HCT116 (cell line): Measurements from ENCODE around the gene TRDN. TPM values are rescaled to one million over a fixed set of nuclear protein-coding genes. Genes with fewer than 3 reads are reported as not detected.

Source experiments
- ATAC-seq: fragments of 200-7000 bp; cut with Tn5 transposase; 2 replicates; pipeline ENCODE4 v1.9.1; 2020; ENCODE audit warnings: mild to moderate bottlenecking, moderate library complexity
- BruUV-seq: library from RNA; stranded (reverse); fragments of 400-500 nt; replicated peaks from 2 replicates; lab custom pipeline; 2021; lab: Mats Ljungman, UMichigan
- CTCF ChIA-PET: fragments of 300-600 bp; sonication (Branson Sonifier 250); formaldehyde crosslinking; loops from one replicate; lab custom pipeline; 2021; ENCODE audit warnings: antibody characterized with exemption; lab: Charles Lee
- POLR2A ChIA-PET: fragments of 300-600, 350-600 bp; sonication (Branson Sonifier 250); formaldehyde crosslinking; loops from one replicate; lab custom pipeline; 2021; ENCODE audit warnings: antibody characterized with exemption; lab: Charles Lee
- RAD21 ChIA-PET, 2 experiments: fragments of 300-600 bp; sonication (Branson Sonifier 250); formaldehyde crosslinking; loops; one replicate each; lab custom pipeline; 2023; ENCODE audit warnings: low total read pairs in 2 of 2; ENCODE audit not compliant: uncharacterized antibody in 2 of 2, unreplicated experiment in 2 of 2, low non-redundant PET in 1 of 2; lab: Charles Lee
- DNase-seq: peaks from one replicate; pipeline ENCODE4 v3.0.0-alpha.2; 2010; ENCODE audit warnings: low read depth, low spot score
- H2AFZ ChIP-seq: fragments of 200-600 bp; shearing (Covaris generic), sonication (generic); 2 replicates; pipeline ENCODE4 v1.6.1; 2017; ENCODE audit warnings: low read depth, mixed run types, mixed read lengths, antibody characterized with exemption, low read length; ENCODE audit not compliant: poor library complexity, severe bottlenecking
- H3K27ac ChIP-seq: 2 replicates; pipeline ENCODE4 v1.5.1; 2012; ENCODE audit warnings: low read depth, low read length
- H3K27me3 ChIP-seq: fragments of 200-600 bp; sonication (generic); 2 replicates; pipeline ENCODE4 v1.6.1; 2016; ENCODE audit warnings: mixed run types, low read length, mixed read lengths; ENCODE audit not compliant: insufficient read depth
- H3K36me3 ChIP-seq, 2 experiments: fragments of 200-500 bp in 1 of 2; fragments of 200-600 bp in 1 of 2; sonication (Bioruptor generic) in 1 of 2; sonication (generic) in 1 of 2; 2 replicates each; pipeline versions ENCODE4 v1.5.1 to v1.6.1; 2014 to 2016; ENCODE audit warnings: low read length in 2 of 2, inconsistent platforms in 1 of 2, mixed read lengths in 1 of 2, mixed run types in 1 of 2; ENCODE audit not compliant: insufficient read depth in 2 of 2, control insufficient read depth in 1 of 2
- H3K4me1 ChIP-seq, 2 experiments: fragments of 200-600 bp in 1 of 2; sonication (generic) in 1 of 2; 2 replicates each; pipeline versions ENCODE4 v1.5.1 to v1.6.1; 2012 to 2017; ENCODE audit warnings: low read length in 2 of 2, inconsistent platforms in 1 of 2, mild to moderate bottlenecking in 1 of 2, mixed read lengths in 1 of 2, mixed run types in 1 of 2, moderate library complexity in 1 of 2; ENCODE audit not compliant: insufficient read depth in 2 of 2, control insufficient read depth in 1 of 2
- H3K4me2 ChIP-seq: fragments of 200-600 bp; sonication (generic); 2 replicates; pipeline ENCODE4 v1.6.1; 2017; ENCODE audit warnings: mixed run types, low read length, mixed read lengths
- H3K4me3 ChIP-seq, 2 experiments: fragments of 200-600 bp in 1 of 2; sonication (generic) in 1 of 2; replicated peaks in 1 of 2; 2 replicates each; pipeline ENCODE4 v1.5.1; 2011 to 2016; ENCODE audit warnings: low read length in 2 of 2, control low read depth in 1 of 2, low read depth in 1 of 2, mild to moderate bottlenecking in 1 of 2, mixed read lengths in 1 of 2, mixed run types in 1 of 2
- H3K79me2 ChIP-seq: fragments of 200-600 bp; sonication (generic); 2 replicates; pipeline ENCODE4 v1.6.1; 2017; ENCODE audit warnings: mild to moderate bottlenecking, mixed run types, low read length, moderate library complexity, mixed read lengths; ENCODE audit not compliant: insufficient read depth
- H3K9ac ChIP-seq: fragments of 200-600 bp; sonication (generic); 2 replicates; pipeline ENCODE4 v1.6.1; 2016; ENCODE audit warnings: low read length, mixed read lengths
- H3K9me2 ChIP-seq: fragments of 200-600 bp; sonication (generic), shearing (Covaris generic); 2 replicates; pipeline ENCODE4 v1.6.1; 2017; ENCODE audit warnings: mixed run types, mild to moderate bottlenecking, moderate library complexity; ENCODE audit not compliant: insufficient read depth
- H3K9me3 ChIP-seq, 2 experiments: fragments of 200-500 bp in 1 of 2; fragments of 200-600 bp in 1 of 2; sonication (Bioruptor generic) in 1 of 2; sonication (generic) in 1 of 2; 2 replicates each; pipeline ENCODE4 v1.6.1; 2014 to 2017; ENCODE audit warnings: low read length in 2 of 2, mixed read lengths in 2 of 2, inconsistent platforms in 1 of 2, low read depth in 1 of 2, mild to moderate bottlenecking in 1 of 2, mixed run types in 1 of 2, moderate library complexity in 1 of 2; ENCODE audit not compliant: control insufficient read depth in 1 of 2, insufficient read depth in 1 of 2
- H4K20me1 ChIP-seq: fragments of 200-600 bp; sonication (generic), shearing (Covaris generic); 2 replicates; pipeline ENCODE4 v1.6.1; 2017; ENCODE audit warnings: mixed run types, mild to moderate bottlenecking, moderate library complexity; ENCODE audit not compliant: insufficient read depth
- ATF3 ChIP-seq: IDR thresholded peaks from 2 replicates; pipeline ENCODE4 v1.6.1; 2012
- CBX3 ChIP-seq: IDR thresholded peaks from 2 replicates; pipeline ENCODE4 v1.6.1; 2012; ENCODE audit warnings: low read depth
- EGR1 ChIP-seq: IDR thresholded peaks from 2 replicates; pipeline ENCODE4 v1.6.1; 2012; ENCODE audit warnings: low read depth
- ELF1 ChIP-seq: IDR thresholded peaks from 2 replicates; pipeline ENCODE4 v1.6.1; 2012; ENCODE audit warnings: low read depth, borderline replicate concordance
- EZH2 ChIP-seq: fragments of 200-600 bp; sonication (generic); IDR thresholded peaks from 2 replicates; pipeline ENCODE4 v1.6.1; 2017; ENCODE audit warnings: antibody characterized with exemption, mixed run types
- FOSL1 ChIP-seq: IDR thresholded peaks from 2 replicates; pipeline ENCODE4 v1.6.1; 2012; ENCODE audit warnings: low read depth
- JUND ChIP-seq: IDR thresholded peaks from 2 replicates; pipeline ENCODE4 v1.6.1; 2012
- MAX ChIP-seq: IDR thresholded peaks from 2 replicates; pipeline ENCODE4 v1.6.1; 2012
- POLR2AphosphoS5 ChIP-seq: IDR thresholded peaks from 2 replicates; pipeline ENCODE4 v1.6.1; 2011; ENCODE audit warnings: mild to moderate bottlenecking, low read depth, low read length, moderate library complexity
- RAD21 ChIP-seq: IDR thresholded peaks from 2 replicates; pipeline ENCODE4 v1.6.1; 2012; ENCODE audit warnings: low read depth, mild to moderate bottlenecking
- REST ChIP-seq: IDR thresholded peaks from 2 replicates; pipeline ENCODE4 v1.6.1; 2012; ENCODE audit warnings: low read depth
- SIN3A ChIP-seq: IDR thresholded peaks from 2 replicates; pipeline ENCODE4 v1.6.1; 2012; ENCODE audit warnings: low read depth
- SP1 ChIP-seq: IDR thresholded peaks from 2 replicates; pipeline ENCODE4 v1.6.1; 2012; ENCODE audit warnings: low read depth
- SRF ChIP-seq: IDR thresholded peaks from 2 replicates; pipeline ENCODE4 v1.6.1; 2012; ENCODE audit warnings: low read depth
- TCF7L2 ChIP-seq: IDR thresholded peaks from 2 replicates; pipeline ENCODE4 v1.7.0; 2011; ENCODE audit warnings: borderline replicate concordance, inconsistent platforms; ENCODE audit not compliant: insufficient read depth, insufficient read length; ENCODE audit errors: extremely low read depth
- YY1 ChIP-seq: IDR thresholded peaks from 2 replicates; pipeline ENCODE4 v1.6.1; 2011; ENCODE audit warnings: low read length, low read depth, moderate library complexity, mild to moderate bottlenecking; ENCODE audit not compliant: insufficient replicate concordance; ENCODE audit errors: extremely low read depth
- ZBTB33 ChIP-seq: IDR thresholded peaks from 2 replicates; pipeline ENCODE4 v1.6.1; 2011; ENCODE audit warnings: mild to moderate bottlenecking, low read length, moderate library complexity; ENCODE audit not compliant: insufficient replicate concordance; ENCODE audit errors: extremely low read depth
- ZNF274 ChIP-seq: fragments of 200-500 bp; sonication (Bioruptor generic); IDR thresholded peaks from 2 replicates; pipeline ENCODE4 v1.6.1; 2014; ENCODE audit warnings: mild to moderate bottlenecking, low read depth, low read length, inconsistent platforms
- intact Hi-C: fragments of 100-400 bp; cut with micrococcal nuclease; formaldehyde crosslinking; loops from 2 replicates; pipeline ENCODE4 v1.10.0; 2022
- total RNA-seq: library from RNA; stranded (reverse); gene quantifications from one replicate; pipeline ENCODE4 v1.2.1, GENCODE V29; 2021; ENCODE audit not compliant: unreplicated experiment

Gene TRDN
- total RNA-seq, 1 experiment from 2014 or later = not detected

GRCh38 chr6:123659960-123660748, 23.4 kb upstream of the TRDN start:
- ChIA-PET CTCF (no interaction called here), POLR2A (no interaction called here), RAD21 (no interaction called here)
- H3K27ac ChIP-seq = no peak overlapping the region
- no peak overlapping the region for H3K9ac ChIP-seq
- H3K4me1 ChIP-seq = no peaks in the 10 kb centered on the region
- no peak for DNase-seq
- H4K20me1 ChIP-seq = no peaks in the 10 kb centered on the region
- no peak overlapping the region for H3K4me2 ChIP-seq
- no peaks in the 10 kb centered on the region for H3K27me3 ChIP-seq
- no peaks in the 10 kb centered on the region for H3K9me2 ChIP-seq
- TF ChIP-seq SP1 (no peak), SRF (no peak), EGR1 (no peak), TCF7L2 (no peak), ZBTB33 (no peak), ZNF274 (no peak), ATF3 (no peak), JUND (no peak), SIN3A (no peak), EZH2 (no peak), MAX (no peak), REST (no peak), RAD21 (no peak), CBX3 (no peak), POLR2AphosphoS5 (no peak), YY1 (no peak), ELF1 (no peak), FOSL1 (no peak)
- no peaks in the 10 kb centered on the region for H3K79me2 ChIP-seq
- H3K36me3 ChIP-seq = no peaks in the 10 kb centered on the region
- no peaks in the 10 kb centered on the region for H3K9me3 ChIP-seq
- H3K4me3 ChIP-seq = no peak overlapping the region
- no TSS peak for BruUV-seq
- no peak for ATAC-seq
- H2AFZ ChIP-seq = no peak overlapping the region
- intact Hi-C loops = no loop called here
